PC-9 (cell line): ENCODE measurements around the gene CENPX.

Experiments
- EZH2 ChIP-seq: fragments of 200-600 bp; sonication (generic); IDR thresholded peaks from 2 replicates; pipeline ENCODE4 v1.8.0; 2017; ENCODE audit warnings: antibody characterized with exemption, low read depth
- TF ChIP-seq, protein P1 (sequence below): fragments of 200-600 bp; sonication (generic); conservative IDR thresholded peaks from 2 replicates; pipeline ENCODE4 v1.6.1; 2017; ENCODE audit warnings: mixed run types, antibody characterized with exemption, mild to moderate bottlenecking, moderate library complexity

DNA sequence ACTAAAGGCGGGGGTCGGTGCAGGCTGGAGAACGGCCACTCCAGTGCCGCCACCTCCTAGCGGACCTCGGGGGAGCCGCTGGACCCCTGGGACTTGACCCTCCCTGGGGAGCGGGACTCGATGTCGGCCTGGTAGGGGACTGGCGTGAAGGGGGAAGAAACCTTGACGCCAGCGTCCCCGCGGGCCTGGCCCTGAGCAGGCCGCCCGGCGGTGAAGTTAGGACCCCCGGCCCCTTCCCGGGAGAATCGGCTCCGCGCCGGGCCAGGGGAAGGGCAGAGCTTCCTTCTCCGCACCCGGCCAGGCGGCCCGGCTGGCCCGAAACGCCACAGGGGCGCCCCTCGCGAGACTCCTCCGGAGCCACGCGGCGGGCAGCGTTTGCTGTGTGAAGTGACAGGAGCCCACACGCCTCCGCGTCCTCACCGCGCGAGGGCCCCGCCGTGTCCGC lies 42.5 kb upstream of the CENPX start:
- TF ChIP-seq EZH2 = no peak
- TF ChIP-seq, protein P1, sequence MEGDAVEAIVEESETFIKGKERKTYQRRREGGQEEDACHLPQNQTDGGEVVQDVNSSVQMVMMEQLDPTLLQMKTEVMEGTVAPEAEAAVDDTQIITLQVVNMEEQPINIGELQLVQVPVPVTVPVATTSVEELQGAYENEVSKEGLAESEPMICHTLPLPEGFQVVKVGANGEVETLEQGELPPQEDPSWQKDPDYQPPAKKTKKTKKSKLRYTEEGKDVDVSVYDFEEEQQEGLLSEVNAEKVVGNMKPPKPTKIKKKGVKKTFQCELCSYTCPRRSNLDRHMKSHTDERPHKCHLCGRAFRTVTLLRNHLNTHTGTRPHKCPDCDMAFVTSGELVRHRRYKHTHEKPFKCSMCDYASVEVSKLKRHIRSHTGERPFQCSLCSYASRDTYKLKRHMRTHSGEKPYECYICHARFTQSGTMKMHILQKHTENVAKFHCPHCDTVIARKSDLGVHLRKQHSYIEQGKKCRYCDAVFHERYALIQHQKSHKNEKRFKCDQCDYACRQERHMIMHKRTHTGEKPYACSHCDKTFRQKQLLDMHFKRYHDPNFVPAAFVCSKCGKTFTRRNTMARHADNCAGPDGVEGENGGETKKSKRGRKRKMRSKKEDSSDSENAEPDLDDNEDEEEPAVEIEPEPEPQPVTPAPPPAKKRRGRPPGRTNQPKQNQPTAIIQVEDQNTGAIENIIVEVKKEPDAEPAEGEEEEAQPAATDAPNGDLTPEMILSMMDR = no peak
